OCI-LY7 (cell line): Measurements from ENCODE around the gene APEX1. TPM values are rescaled to one million over a fixed set of nuclear protein-coding genes. Genes with fewer than 3 reads are reported as not detected.

Experiments used
- BruUV-seq: library from RNA; stranded (reverse); fragments of 400-500 nt; replicated peaks from 2 replicates; lab custom pipeline; 2021; lab: Mats Ljungman, UMichigan
- CTCF ChIA-PET: fragments of 300-600 bp; sonication (Branson Sonifier 250); formaldehyde crosslinking; loops from one replicate; lab custom pipeline; 2022; ENCODE audit warnings: antibody characterized with exemption; ENCODE audit not compliant: unreplicated experiment; lab: Charles Lee
- POLR2A ChIA-PET: fragments of 300-600 bp; sonication (Branson Sonifier 250); formaldehyde crosslinking; loops from one replicate; lab custom pipeline; 2022; ENCODE audit warnings: antibody characterized with exemption; lab: Charles Lee
- DNase-seq: peaks from one replicate; pipeline ENCODE4 v3.0.0-alpha.2; 2015; ENCODE audit warnings: low spot score
- H2AFZ ChIP-seq: fragments of 200-600 bp; sonication (generic), shearing (Covaris generic); 2 replicates; pipeline ENCODE4 v1.6.1; 2014; ENCODE audit warnings: mild to moderate bottlenecking, antibody characterized with exemption, low read length, moderate library complexity
- H3K27ac ChIP-seq: fragments of 200-600 bp; sonication (generic); 2 replicates; pipeline ENCODE4 v1.5.1; 2014; ENCODE audit warnings: mixed run types, low read depth, mild to moderate bottlenecking, moderate library complexity, low read length, inconsistent platforms; ENCODE audit not compliant: poor library complexity, severe bottlenecking
- H3K36me3 ChIP-seq: fragments of 200-600 bp; sonication (generic); 2 replicates; pipeline ENCODE4 v1.6.1; 2014; ENCODE audit warnings: mild to moderate bottlenecking, antibody characterized with exemption, low read length, moderate library complexity, mixed read lengths; ENCODE audit not compliant: insufficient read depth
- H3K4me1 ChIP-seq: fragments of 200-600 bp; sonication (generic); 2 replicates; pipeline ENCODE4 v1.5.1; 2014; ENCODE audit warnings: mild to moderate bottlenecking, low read length; ENCODE audit not compliant: insufficient read depth, poor library complexity, severe bottlenecking
- H3K4me2 ChIP-seq: fragments of 200-600 bp; sonication (generic); 2 replicates; pipeline ENCODE4 v1.6.1; 2014; ENCODE audit warnings: mild to moderate bottlenecking, low read length
- H3K4me3 ChIP-seq: fragments of 200-600 bp; sonication (generic); 2 replicates; pipeline ENCODE4 v1.5.1; 2014; ENCODE audit warnings: mild to moderate bottlenecking, low read depth, low read length; ENCODE audit not compliant: poor library complexity, severe bottlenecking
- H3K79me2 ChIP-seq: fragments of 200-600 bp; sonication (generic); 2 replicates; pipeline ENCODE4 v1.6.1; 2016; ENCODE audit warnings: low read depth, mild to moderate bottlenecking, low read length, moderate library complexity, mixed read lengths; ENCODE audit not compliant: insufficient read depth
- H3K9me2 ChIP-seq: fragments of 200-600 bp; sonication (generic); 2 replicates; pipeline ENCODE4 v1.6.1; 2016; ENCODE audit warnings: mild to moderate bottlenecking, low read length, mixed read lengths; ENCODE audit not compliant: insufficient read depth
- H3K9me3 ChIP-seq: fragments of 200-600 bp; sonication (generic); 2 replicates; pipeline ENCODE4 v1.6.1; 2014; ENCODE audit warnings: mild to moderate bottlenecking, mixed run types, low read length, mixed read lengths
- H4K20me1 ChIP-seq: fragments of 200-600 bp; sonication (generic); 2 replicates; pipeline ENCODE4 v1.6.1; 2014; ENCODE audit warnings: mild to moderate bottlenecking, antibody characterized with exemption, low read length, moderate library complexity, mixed read lengths; ENCODE audit not compliant: insufficient read depth
- CTCF ChIP-seq: fragments of 200-600 bp; sonication (generic); conservative IDR thresholded peaks from 2 replicates; pipeline ENCODE4 v1.5.1; 2014; ENCODE audit warnings: mild to moderate bottlenecking, antibody characterized with exemption, low read length, moderate library complexity, mixed read lengths
- EZH2phosphoT487 ChIP-seq: fragments of 200-600 bp; sonication (generic); IDR thresholded peaks from 2 replicates; pipeline ENCODE4 v1.6.1; 2018; ENCODE audit warnings: low read depth, borderline replicate concordance, mild to moderate bottlenecking, mixed run types, antibody characterized with exemption, low read length, moderate library complexity, mixed read lengths
- intact Hi-C: fragments of 100-400 bp; cut with micrococcal nuclease; formaldehyde crosslinking; loops from one replicate; pipeline ENCODE4 v1.10.0; 2022; ENCODE audit not compliant: unreplicated experiment
- total RNA-seq, 2 experiments: library from RNA; depleted of rRNA in 1 of 2; stranded (reverse); fragments of >200 nt in 1 of 2; shearing (Covaris generic) in 1 of 2; gene quantifications; 2 replicates each; pipeline ENCODE4 v1.2.3, GENCODE V29; 2014 to 2022

Gene APEX1
- total RNA-seq, 2 experiments from 2014 or later: 117 to 203 TPM

- Histone ChIP-seq H4K20me1 (no peaks in the 10 kb centered on the region), H3K27ac (no peak overlapping the region), H3K4me1 (no peaks in the 10 kb centered on the region), H3K4me2 (no peak overlapping the region), H3K4me3 (no peak overlapping the region), H3K36me3 (no peaks in the 10 kb centered on the region), H2AFZ (no peak overlapping the region), H3K79me2 (no peaks in the 10 kb centered on the region), H3K9me3 (no peaks in the 10 kb centered on the region), H3K9me2 (no peaks in the 10 kb centered on the region)
- no TSS peak for BruUV-seq
- DNase-seq: no peak
- POLR2A ChIA-PET: interaction anchor here (0.9 to 2.3 kb wide), 3 partner anchors 14 to 148 kb away, joined by 3 to 6 read pairs (median 4); partner anchors contain the start of gene PNP
- TF ChIP-seq CTCF (no peak), EZH2phosphoT487 (no peak)
- intact Hi-C loops: no loop called here
- CTCF ChIA-PET: interaction anchor here (0.6 kb wide), 1 partner anchor 232 kb away, joined by 3 read pairs; no protein-coding TSS in a partner anchor
Measured at GRCh38 chr14:20489093-20489994, 34.3 kb downstream of the APEX1 start.

GRCh38 chr14:20490563-20490962 lies 35.5 kb downstream of the APEX1 start:
- no peak overlapping the region for H3K27ac ChIP-seq
- no peak overlapping the region for H3K4me3 ChIP-seq
- no peak for TF ChIP-seq EZH2phosphoT487
- TF ChIP-seq CTCF: no peak
- POLR2A ChIA-PET: interaction anchor here (1.0 kb wide), 1 partner anchor 138 kb away, joined by 6 read pairs; no protein-coding TSS in a partner anchor
- CTCF ChIA-PET: no interaction called here
- H3K4me1 ChIP-seq: no peaks in the 10 kb centered on the region
- BruUV-seq: no TSS peak
- H3K79me2 ChIP-seq: no peaks in the 10 kb centered on the region
- H2AFZ ChIP-seq: no peak overlapping the region
- H3K9me2 ChIP-seq: no peaks in the 10 kb centered on the region
- no peak overlapping the region for H3K4me2 ChIP-seq
- intact Hi-C loops: no loop called here
- no peaks in the 10 kb centered on the region for H4K20me1 ChIP-seq
- no peak for DNase-seq
- H3K36me3 ChIP-seq: no peaks in the 10 kb centered on the region
- H3K9me3 ChIP-seq: no peaks in the 10 kb centered on the region

GRCh38 chr14:20492486-20492885 lies 37.5 kb downstream of the APEX1 start:
- Histone ChIP-seq H3K4me3 (no peak overlapping the region), H3K79me2 (no peaks in the 10 kb centered on the region), H3K9me3 (no peaks in the 10 kb centered on the region), H3K4me2 (no peak overlapping the region), H3K4me1 (no peaks in the 10 kb centered on the region), H3K36me3 (no peaks in the 10 kb centered on the region), H3K27ac (no peak overlapping the region), H3K9me2 (no peaks in the 10 kb centered on the region), H2AFZ (no peak overlapping the region), H4K20me1 (no peaks in the 10 kb centered on the region)
- DNase-seq: no peak
- POLR2A ChIA-PET: interaction anchor here (0.6 kb wide), 1 partner anchor 61 kb away, joined by 4 read pairs; no protein-coding TSS in a partner anchor
- TF ChIP-seq CTCF (no peak), EZH2phosphoT487 (no peak)
- CTCF ChIA-PET: no interaction called here
- BruUV-seq: no TSS peak
- intact Hi-C loops: no loop called here
